IMR-90 (cell line): ENCODE measurements around the gene SRMS. TPM values are rescaled to one million over a fixed set of nuclear protein-coding genes. Genes with fewer than 3 reads are reported as not detected.

Source experiments
- ATAC-seq: fragments of 200-7000 bp; cut with Tn5 transposase; 2 replicates; pipeline ENCODE4 v1.9.1; 2020; ENCODE audit warnings: low read depth, mild to moderate bottlenecking, moderate library complexity
- BruUV-seq: library from RNA; stranded (reverse); fragments of 400-500 nt; replicated peaks from 2 replicates; lab custom pipeline; 2021; lab: Mats Ljungman, UMichigan
- CTCF ChIA-PET: fragments of 300-600 bp; formaldehyde crosslinking; extraction: SDS; loops from one replicate; lab custom pipeline; 2021; ENCODE audit warnings: antibody characterized with exemption; lab: Yijun Ruan, JAX
- POLR2A ChIA-PET: fragments of 300-600 bp; sonication (Branson Sonifier 250); formaldehyde crosslinking; loops from one replicate; lab custom pipeline; 2022; ENCODE audit warnings: antibody characterized with exemption; ENCODE audit not compliant: unreplicated experiment; lab: Charles Lee
- DNase-seq: peaks from one replicate; pipeline ENCODE4 v3.0.0; 2013
- H2AFZ ChIP-seq: replicated peaks from 2 replicates; pipeline ENCODE3; 2013; ENCODE audit warnings: low read length, mild to moderate bottlenecking; ENCODE audit not compliant: poor library complexity
- H2AK5ac ChIP-seq: 2 replicates; pipeline ENCODE4 v1.6.1; 2013; ENCODE audit warnings: low read depth, low read length, inconsistent platforms
- H2AK9ac ChIP-seq: replicated peaks from 2 replicates; pipeline ENCODE3; 2013; ENCODE audit warnings: mild to moderate bottlenecking, low read depth, low read length, moderate library complexity; ENCODE audit not compliant: poor library complexity
- H2BK120ac ChIP-seq: 2 replicates; pipeline ENCODE4 v1.6.1; 2013; ENCODE audit warnings: low read depth, low read length, inconsistent platforms
- H2BK15ac ChIP-seq: 3 replicates; pipeline ENCODE4 v1.6.1; 2013; ENCODE audit warnings: low read depth, low read length, inconsistent platforms
- H2BK20ac ChIP-seq: 2 replicates; pipeline ENCODE4 v1.6.1; 2013; ENCODE audit warnings: low read depth, mild to moderate bottlenecking, inconsistent platforms, low read length, moderate library complexity
- H2BK5ac ChIP-seq: 2 replicates; pipeline ENCODE4 v1.6.1; 2013; ENCODE audit warnings: mild to moderate bottlenecking, low read depth, low read length, inconsistent platforms; ENCODE audit not compliant: poor library complexity, severe bottlenecking
- H3K14ac ChIP-seq: replicated peaks from 2 replicates; pipeline ENCODE4 v1.6.1; 2013; ENCODE audit warnings: low read depth, low read length, inconsistent platforms
- H3K18ac ChIP-seq: 2 replicates; pipeline ENCODE4 v1.6.1; 2013; ENCODE audit warnings: low read depth, low read length, control low read depth
- H3K23ac ChIP-seq: 2 replicates; pipeline ENCODE4 v1.6.1; 2013; ENCODE audit warnings: low read depth, low read length, inconsistent platforms
- H3K27ac ChIP-seq: 2 replicates; pipeline ENCODE4 v1.5.1; 2013; ENCODE audit warnings: mild to moderate bottlenecking, control low read depth, low read length; ENCODE audit not compliant: insufficient read depth
- H3K27me3 ChIP-seq: 2 replicates; pipeline ENCODE4 v1.6.1; 2013; ENCODE audit warnings: low read length; ENCODE audit not compliant: control insufficient read depth, insufficient read depth
- H3K36me3 ChIP-seq: 2 replicates; pipeline ENCODE4 v1.6.1; 2013; ENCODE audit warnings: low read length, mixed read lengths; ENCODE audit not compliant: control insufficient read depth, insufficient read depth
- H3K4ac ChIP-seq: 2 replicates; pipeline ENCODE4 v1.6.1; 2013; ENCODE audit warnings: low read depth, low read length, inconsistent platforms
- H3K4me1 ChIP-seq: 2 replicates; pipeline ENCODE4 v1.6.1; 2013; ENCODE audit warnings: low read length, mixed read lengths; ENCODE audit not compliant: control insufficient read depth, insufficient read depth
- H3K4me2 ChIP-seq: 2 replicates; pipeline ENCODE4 v1.6.1; 2013; ENCODE audit warnings: low read depth, mild to moderate bottlenecking, control low read depth, low read length, moderate library complexity
- H3K4me3 ChIP-seq: 2 replicates; pipeline ENCODE4 v1.5.1; 2013; ENCODE audit warnings: low read depth, mild to moderate bottlenecking, control low read depth, low read length, moderate library complexity; ENCODE audit not compliant: insufficient read depth
- H3K56ac ChIP-seq: 2 replicates; pipeline ENCODE4 v1.6.1; 2013; ENCODE audit warnings: low read length, inconsistent platforms; ENCODE audit not compliant: insufficient read depth; ENCODE audit errors: extremely low read depth
- H3K79me1 ChIP-seq, 2 experiments: 2 replicates each; pipeline ENCODE4 v1.6.1; 2013; ENCODE audit warnings: low read length in 2 of 2, inconsistent platforms in 1 of 2, low read depth in 1 of 2
- H3K9ac ChIP-seq: 2 replicates; pipeline ENCODE4 v1.6.1; 2013; ENCODE audit warnings: low read depth, low read length, control low read depth
- H3K9me1 ChIP-seq: 2 replicates; pipeline ENCODE4 v1.6.1; 2013; ENCODE audit warnings: low read length, inconsistent platforms; ENCODE audit not compliant: insufficient read depth
- H3K9me3 ChIP-seq: 2 replicates; pipeline ENCODE4 v1.6.1; 2013; ENCODE audit warnings: low read length; ENCODE audit not compliant: control insufficient read depth, insufficient read depth
- H4K20me1 ChIP-seq: 2 replicates; pipeline ENCODE4 v1.6.1; 2013; ENCODE audit warnings: low read length, inconsistent platforms; ENCODE audit not compliant: insufficient read depth
- H4K5ac ChIP-seq: 2 replicates; pipeline ENCODE4 v1.6.1; 2013; ENCODE audit warnings: mild to moderate bottlenecking, low read depth, low read length, control low read depth
- H4K8ac ChIP-seq, 2 experiments: 2 replicates each; pipeline ENCODE4 v1.6.1; 2013; ENCODE audit warnings: low read depth in 2 of 2, low read length in 2 of 2, control low read depth in 1 of 2, inconsistent platforms in 1 of 2
- H4K91ac ChIP-seq: 2 replicates; pipeline ENCODE4 v1.6.1; 2013; ENCODE audit warnings: low read depth, low read length, inconsistent platforms; ENCODE audit not compliant: insufficient read depth
- MXI1 ChIP-seq: IDR thresholded peaks from 2 replicates; pipeline ENCODE4 v1.6.1; 2012; ENCODE audit warnings: low read depth, mild to moderate bottlenecking, low read length, moderate library complexity, borderline replicate concordance
- USF2 ChIP-seq: fragments of 150-350 bp; IDR thresholded peaks from 2 replicates; pipeline ENCODE4 v1.6.1; 2017; ENCODE audit warnings: mild to moderate bottlenecking, antibody characterized with exemption, low read length, low read depth
- WGBS, 2 experiments: methylation state at CpG; one replicate each; pipeline versions ENCODE4 v1.1.5 to v1.1.7; 2013; ENCODE audit warnings: missing lambda C conversion rate in 2 of 2; ENCODE audit not compliant: insufficient read length in 1 of 2; ENCODE audit errors: extremely low coverage in 2 of 2; 5-methylcytosine and 5-hydroxymethylcytosine counted together
- dilution Hi-C: fragments of 300-500 bp; cut with HindIII; formaldehyde crosslinking; loops from one replicate; pipeline ENCODE4 v1.14.3; 2018; ENCODE audit warnings: low sequenced_read_pairs; ENCODE audit not compliant: unreplicated experiment
- in situ Hi-C: fragments of 300-500 bp; cut with MboI; formaldehyde crosslinking; loops from 3 replicates; pipeline ENCODE4 v1.14.3; 2019; ENCODE audit warnings: low sequenced_read_pairs, inconsistent platforms, mixed read lengths
- intact Hi-C: fragments of 100-400 bp; cut with micrococcal nuclease; formaldehyde crosslinking; loops from 2 replicates; pipeline ENCODE4 v1.10.0; 2022
- polyA plus RNA-seq, 3 experiments: library from polyadenylated mRNA; depleted of rRNA; stranded (reverse); fragments of >200 nt; gene quantifications; 2 replicates each; pipeline ENCODE4 v1.2.3, GENCODE V29; 2012; ENCODE audit warnings: low replicate concordance in 1 of 3
- total RNA-seq: library from RNA; depleted of rRNA; stranded (reverse); fragments of >200 nt; gene quantifications from 2 replicates; pipeline ENCODE4 v1.2.3, GENCODE V29; 2012

Gene SRMS
- total and polyA plus RNA-seq, 2 of the 4 experiments (the other 2 are of a cell fraction), result not detected

- H3K4ac ChIP-seq, result peak overlapping the region; percentile 75
- dilution Hi-C loops, result no loop called here
- peak overlapping the region; percentile 88 for H2BK5ac ChIP-seq
- TF ChIP-seq USF2 (no peak), MXI1 (peak; percentile 80)
- DNase-seq, result peak; percentile 53
- H3K79me1 ChIP-seq, result peaks cover 19 to 38% of the 10 kb centered on the region in 2 experiments
- in situ Hi-C loops, result no loop called here
- H3K4me2 ChIP-seq, result peak overlapping the region; percentile 80
- H3K9ac ChIP-seq, result peak overlapping the region; percentile 89
- H3K4me1 ChIP-seq, result peaks cover 13% of the 10 kb centered on the region
- peak overlapping the region; percentile 78; the same call in 1 of the 2 replicates for H3K14ac ChIP-seq
- peak overlapping the region; percentile 94 for H2AK9ac ChIP-seq
- peak overlapping the region; percentile 97 for H3K4me3 ChIP-seq
- no peak overlapping the region for H2BK20ac ChIP-seq
- ChIA-PET POLR2A (interaction anchor here (1.1 kb wide), 1 partner anchor 24 kb away, joined by 3 read pairs; no protein-coding TSS in a partner anchor), CTCF (interaction anchor here (1.0 to 1.7 kb wide), 3 partner anchors 16 to 25 kb away, joined by 4 read pairs; partner anchors contain the start of gene PTK6)
- peaks cover 11% of the 10 kb centered on the region; the same call in 1 of the 2 replicates for H3K9me1 ChIP-seq
- no peaks in the 10 kb centered on the region for H3K27me3 ChIP-seq
- 1% methylated on average over 29 of the region's 68 CpGs; no CpG with 5 or more reads in 1 of the 2 experiments for WGBS, 2 experiments
- H3K23ac ChIP-seq, result peak overlapping the region; percentile 78
- H4K8ac ChIP-seq, result peak overlapping the region in 1 of 2 experiments; percentile 37; a peak in 1 of 4 replicates
- no peak overlapping the region for H3K56ac ChIP-seq
- H4K20me1 ChIP-seq, result peaks cover 29% of the 10 kb centered on the region
- no peak overlapping the region for H2BK15ac ChIP-seq
- TSS peak; percentile 99 for BruUV-seq
- no peaks in the 10 kb centered on the region for H3K9me3 ChIP-seq
- H2BK120ac ChIP-seq, result no peak overlapping the region
- H4K5ac ChIP-seq, result no peak overlapping the region
- peak overlapping the region; percentile 24; the same call in 1 of the 2 replicates for H4K91ac ChIP-seq
- intact Hi-C loops, result no loop called here
- H2AK5ac ChIP-seq, result peak overlapping the region; percentile 86
- peak; percentile 68 for ATAC-seq
- H3K27ac ChIP-seq, result peak overlapping the region; percentile 90
- peak overlapping the region; percentile 89 for H2AFZ ChIP-seq
- peaks cover 23% of the 10 kb centered on the region for H3K36me3 ChIP-seq
- H3K18ac ChIP-seq, result no peak overlapping the region; the same call in 1 of the 2 replicates
Observed at GRCh38 chr20:63520934-63521601, 26.5 kb downstream of the SRMS start.
